HG02798 (cell line): ENCODE measurements around the gene L3MBTL2.

ENCODE experiments used
- ATAC-seq: cut with Tn5 transposase; IDR thresholded peaks from one replicate; pipeline ENCODE4 v1.9.1; 2021; ENCODE audit warnings: mild to moderate bottlenecking; ENCODE audit not compliant: unreplicated experiment, poor library complexity

Gene L3MBTL2

DNA sequence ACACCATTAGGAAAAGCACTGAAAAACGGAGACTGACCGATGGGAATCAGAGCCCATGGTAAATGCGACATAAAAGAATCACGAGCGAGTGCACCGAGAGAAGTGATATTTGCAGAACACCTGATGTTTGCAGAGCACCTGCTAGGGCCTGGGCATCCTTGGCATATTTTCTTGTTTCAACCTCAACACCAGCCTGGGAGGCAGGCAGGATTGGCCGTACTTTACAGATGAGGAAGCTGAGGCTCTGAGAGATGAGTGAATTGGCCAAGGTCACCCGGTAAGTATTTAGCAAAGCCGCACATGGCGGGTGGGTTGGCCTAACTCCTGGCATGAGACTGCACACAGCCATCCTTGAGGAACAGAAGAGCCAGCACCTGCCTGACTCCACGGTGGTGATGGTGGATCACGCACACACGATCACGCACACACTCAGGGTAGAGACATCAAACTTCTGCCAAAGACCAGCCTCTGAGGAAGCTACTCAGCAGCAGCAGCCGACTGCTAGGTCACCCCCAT is 57.2 kb downstream of the L3MBTL2 start:
- no peak for ATAC-seq

DNA sequence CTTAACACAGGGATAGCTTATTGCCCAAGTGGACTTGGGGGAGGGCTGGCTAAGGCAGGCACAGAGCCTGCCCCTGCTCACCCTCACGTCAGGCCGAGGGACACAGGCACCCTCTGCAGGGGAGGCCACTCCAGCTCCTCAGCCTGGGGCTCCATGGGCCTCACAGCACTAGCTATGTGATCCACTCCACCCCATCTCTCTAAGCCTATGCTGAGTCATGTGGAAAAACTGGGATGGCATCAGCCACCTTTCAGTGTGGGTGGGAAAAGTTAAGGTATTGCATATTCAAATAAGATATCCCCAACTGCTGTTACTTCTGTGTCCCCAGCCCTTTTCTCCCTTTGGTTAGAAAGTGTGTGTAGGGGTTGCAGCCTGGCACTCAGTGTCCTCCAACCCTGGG is 58.6 kb downstream of the L3MBTL2 start:
- no peak for ATAC-seq

DNA sequence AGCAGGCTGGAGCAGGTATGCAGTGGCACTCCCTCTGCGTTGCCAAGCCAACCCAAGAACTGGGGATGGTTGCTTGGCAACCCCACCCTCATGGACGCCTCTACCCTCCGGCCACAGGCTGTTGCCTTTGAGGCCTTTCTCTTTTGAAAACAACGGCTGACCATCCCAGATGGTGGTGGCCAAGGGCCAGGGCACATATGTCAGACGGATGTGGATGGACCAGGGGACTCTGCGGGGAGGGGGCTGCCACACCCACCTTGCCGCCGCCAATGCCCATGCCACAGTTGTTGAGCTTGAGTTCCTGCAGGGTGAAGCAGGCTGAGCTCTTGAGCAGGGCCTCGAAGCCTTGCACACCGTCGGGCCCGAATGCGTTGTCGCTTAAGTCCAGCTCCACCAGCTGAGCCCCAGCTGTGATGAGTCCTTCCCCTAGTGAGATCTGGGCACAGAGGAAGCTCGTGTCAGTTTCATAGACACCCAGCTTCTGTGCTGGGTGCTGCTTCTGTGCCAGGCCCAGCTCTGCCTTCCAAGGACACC is 59.4 kb downstream of the L3MBTL2 start:
- ATAC-seq: no peak

DNA sequence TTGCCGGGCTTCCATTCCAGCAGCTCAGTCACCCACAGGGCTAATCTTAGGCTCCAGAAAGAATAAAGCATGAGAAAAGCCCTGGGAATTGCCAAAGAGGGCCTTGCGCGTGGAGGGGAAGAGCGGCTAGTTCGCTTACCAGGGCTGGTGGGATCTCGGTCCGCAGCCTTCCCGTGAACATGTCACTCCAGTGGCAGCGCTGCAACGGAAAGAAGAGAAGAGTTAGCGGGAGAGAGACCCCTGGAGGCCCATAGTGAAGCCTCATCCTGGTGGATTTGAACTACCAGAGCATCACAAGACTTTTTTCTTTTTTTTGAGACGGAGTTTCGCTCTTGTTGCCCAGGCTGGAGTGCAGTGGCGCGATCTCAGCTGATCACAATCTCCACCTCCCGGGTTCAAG is 62.8 kb downstream of the L3MBTL2 start:
- ATAC-seq: no peak

DNA sequence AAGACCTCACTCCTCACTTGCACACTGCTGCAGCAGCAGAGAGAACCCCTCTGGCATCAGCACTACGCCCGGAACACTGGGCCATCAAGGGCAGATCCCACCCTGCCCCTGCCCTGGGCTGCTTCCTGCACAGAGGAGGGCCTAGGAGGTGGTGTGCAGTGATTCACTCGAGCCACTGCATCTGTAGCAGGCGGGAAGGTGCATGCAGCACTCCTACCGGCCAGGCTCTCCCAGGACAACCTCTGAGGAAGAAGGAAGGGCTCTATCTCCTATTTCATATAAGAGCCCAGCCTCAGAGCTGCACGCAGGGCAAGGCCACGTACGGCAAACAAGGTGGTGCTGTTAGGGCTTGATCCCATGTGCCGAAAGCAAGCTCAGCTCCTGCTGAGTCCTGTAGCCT is 66.7 kb downstream of the L3MBTL2 start:
- no peak for ATAC-seq

DNA sequence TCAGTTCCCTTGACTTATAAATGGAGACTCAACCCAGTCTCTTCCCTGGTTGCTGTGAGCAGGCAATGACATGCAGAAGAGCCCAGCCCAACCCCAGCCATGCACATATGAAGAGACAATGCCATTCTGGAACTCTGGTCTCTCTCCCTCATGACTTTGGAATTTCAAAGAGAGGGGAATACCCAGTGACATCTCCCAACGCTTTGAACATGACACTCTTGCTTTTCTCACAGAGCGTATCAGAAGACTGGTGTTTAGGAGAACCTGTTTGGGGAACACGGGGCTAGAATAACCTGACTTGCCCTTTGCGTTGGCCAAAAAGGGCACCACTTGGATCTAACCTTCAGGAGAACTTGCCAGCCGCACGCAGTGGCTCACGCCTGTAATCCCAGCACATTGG is 68.0 kb downstream of the L3MBTL2 start:
- no peak for ATAC-seq

DNA sequence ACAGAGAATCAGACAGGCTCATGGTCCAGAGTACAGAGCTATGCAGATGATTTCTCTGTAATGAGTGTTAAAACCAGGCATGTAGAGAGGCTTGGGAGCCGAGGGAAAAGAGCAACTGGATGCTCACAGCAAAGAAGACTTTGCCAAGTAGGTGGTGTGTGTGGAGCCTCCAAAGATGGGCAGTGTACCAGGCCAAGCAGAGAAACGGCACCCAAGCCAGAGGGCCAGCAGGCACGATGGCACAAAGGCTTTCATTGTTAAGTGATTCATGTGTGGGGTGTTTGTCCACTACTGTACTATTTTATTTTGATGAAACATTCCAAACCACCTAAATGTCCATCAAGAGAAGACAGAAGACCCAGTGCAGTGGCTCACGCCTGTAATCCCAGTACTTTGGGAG is 69.7 kb downstream of the L3MBTL2 start:
- no peak for ATAC-seq

DNA sequence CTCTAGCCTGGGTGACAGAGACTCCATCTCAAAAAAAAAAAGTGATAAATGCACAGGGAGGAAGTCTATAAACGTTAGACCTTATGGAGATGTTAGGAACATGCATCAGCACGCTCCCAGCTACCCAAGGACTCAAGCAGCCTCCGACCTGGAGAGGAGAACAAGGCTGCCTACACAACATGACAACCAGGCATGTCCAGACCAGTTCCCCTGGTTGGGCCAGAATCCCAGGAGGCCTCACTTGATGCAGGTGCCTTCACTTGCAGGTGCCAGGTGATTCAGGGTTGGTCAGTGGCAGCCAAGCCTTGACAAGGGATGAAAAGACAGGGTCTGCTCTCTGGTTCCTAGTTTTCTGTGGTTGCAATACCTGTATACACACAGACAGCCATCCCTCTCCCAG is 75.0 kb downstream of the L3MBTL2 start:
- ATAC-seq: no peak

DNA sequence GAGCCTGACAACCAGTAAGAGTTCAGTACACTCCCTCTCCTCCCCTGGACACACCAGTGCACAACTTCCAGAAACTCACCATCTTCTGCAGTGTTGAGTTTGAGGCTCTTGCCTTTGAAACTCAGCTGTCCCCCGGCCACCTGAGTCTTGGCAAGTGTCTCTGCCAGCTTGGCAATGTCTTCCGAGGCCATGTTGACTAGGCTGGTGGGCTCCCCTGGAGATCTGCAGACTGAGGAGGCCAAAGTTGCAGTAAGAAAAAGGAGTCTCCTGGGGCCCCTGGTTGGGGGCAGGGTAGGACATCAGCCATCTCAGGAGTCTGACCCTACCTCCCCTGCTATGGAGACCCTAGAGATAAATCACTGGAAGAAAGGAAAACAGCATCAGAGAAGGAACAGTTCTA is 75.7 kb downstream of the L3MBTL2 start:
- ATAC-seq: no peak
